GM21786 (cell line): ENCODE data around the gene AAGAB.
"Not testable (repeated sequence)": the region's sequence is repeated elsewhere in the genome, so short reads cannot be mapped to it uniquely, and the experiment has no call there.

ENCODE experiments used
- ATAC-seq: cut with Tn5 transposase; IDR thresholded peaks from one replicate; pipeline ENCODE4 v1.9.1; 2021; ENCODE audit not compliant: unreplicated experiment

AAGAB gene

DNA sequence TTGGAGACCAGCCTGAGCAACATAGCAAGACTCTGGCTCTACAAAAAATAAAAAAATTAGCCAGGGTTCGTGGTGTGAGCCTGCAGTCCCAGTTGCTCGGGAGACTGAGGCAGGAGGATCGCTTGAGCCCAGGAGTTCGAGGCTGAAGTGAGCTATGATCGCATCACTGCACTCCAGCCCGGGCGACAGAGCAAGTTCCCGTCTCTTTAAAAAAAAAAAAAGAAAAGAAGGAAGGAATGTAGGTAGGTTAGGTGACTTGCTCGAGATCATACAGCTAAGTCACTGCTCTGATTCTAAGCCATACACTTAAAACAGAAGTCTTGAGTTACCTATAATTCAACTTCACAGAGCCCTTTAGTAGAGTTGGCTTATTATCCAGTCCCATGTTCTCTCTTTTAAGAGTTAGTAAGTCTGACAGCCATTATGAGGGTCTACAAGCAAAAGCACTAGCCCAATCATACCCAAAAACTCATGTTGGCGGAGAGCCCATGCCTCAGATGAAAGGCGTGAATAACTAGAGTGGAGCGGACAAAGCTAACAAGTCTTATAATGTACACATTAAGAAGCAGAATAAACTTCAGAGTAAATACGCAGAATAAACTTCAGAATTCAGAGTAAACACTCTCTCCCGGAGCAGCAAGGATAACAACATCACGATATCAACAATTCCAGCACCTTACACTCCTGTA lies 768 bp downstream of the AAGAB start:
- ATAC-seq, result no peak

GRCh38 chr15:67253101-67253500 lies 1.4 kb downstream of the AAGAB start:
- ATAC-seq, result no peak

DNA sequence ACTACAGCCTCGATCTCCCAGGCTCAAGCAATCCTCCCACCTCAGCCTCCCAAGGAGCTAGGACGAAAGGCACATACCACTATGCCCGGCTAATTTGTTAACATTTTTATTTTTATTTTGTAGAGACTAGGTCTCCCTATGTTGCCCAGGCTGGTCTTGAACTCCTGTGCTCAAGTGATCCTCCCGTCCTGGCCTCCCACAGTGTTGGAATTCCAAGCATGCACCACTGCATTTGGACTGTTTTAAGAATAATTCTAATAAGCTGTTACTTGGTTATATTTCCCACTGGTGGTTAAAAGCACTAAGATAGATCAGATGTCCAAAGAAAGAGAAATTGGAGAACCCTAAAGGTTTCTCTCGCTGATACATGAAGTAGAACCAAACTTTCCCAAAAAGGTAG lies 3.1 kb downstream of the AAGAB start:
- ATAC-seq, result no peak

DNA sequence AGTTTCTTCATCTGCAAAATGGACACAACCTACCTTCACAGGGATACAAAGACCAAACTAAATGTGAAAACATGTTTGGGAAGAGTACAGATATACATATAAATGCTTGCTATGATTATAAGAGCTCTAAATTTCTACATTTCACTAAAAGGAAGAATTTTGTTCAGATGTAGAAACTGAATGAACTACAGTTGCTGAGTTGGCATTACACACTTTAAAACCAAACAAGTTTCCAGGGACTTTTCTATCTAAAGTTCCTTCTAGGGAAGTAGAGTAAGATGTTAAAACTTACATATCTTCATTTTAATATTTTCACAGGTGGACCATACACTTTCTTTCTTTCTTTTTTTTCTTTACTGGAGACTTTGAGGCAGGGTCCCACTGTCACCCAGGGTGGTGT lies 4.6 kb downstream of the AAGAB start:
- ATAC-seq, result no peak

DNA sequence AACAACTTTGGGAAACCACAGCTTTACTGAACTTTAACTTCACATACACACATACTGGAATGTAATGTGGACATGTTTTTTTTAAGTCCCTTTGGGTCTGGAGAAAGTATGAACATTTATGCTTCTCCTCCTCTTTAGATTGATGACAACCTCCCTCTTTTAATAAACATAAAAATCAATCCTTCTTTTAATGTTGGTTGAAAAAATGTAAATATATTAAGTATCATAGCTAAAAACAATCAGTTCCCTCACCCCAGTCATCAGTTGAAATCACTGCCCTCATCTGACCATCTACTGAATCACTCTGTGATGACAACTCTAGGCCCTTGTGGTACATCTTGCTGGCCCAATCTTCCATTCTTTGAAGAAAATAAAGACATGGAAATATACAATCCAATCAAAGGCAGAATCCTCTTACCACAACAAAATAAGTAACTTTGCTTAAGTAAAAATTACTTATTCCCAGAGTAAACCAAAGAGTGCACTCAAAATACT lies 6.4 kb downstream of the AAGAB start:
- no peak for ATAC-seq

GRCh38 chr15:67246606-67247005 lies 7.9 kb downstream of the AAGAB start:
- ATAC-seq, result not testable (repeated sequence)

GRCh38 chr15:67244971-67245478 lies 9.4 kb downstream of the AAGAB start:
- no peak for ATAC-seq

GRCh38 chr15:67242708-67243111 lies 11.8 kb downstream of the AAGAB start:
- no peak for ATAC-seq

DNA sequence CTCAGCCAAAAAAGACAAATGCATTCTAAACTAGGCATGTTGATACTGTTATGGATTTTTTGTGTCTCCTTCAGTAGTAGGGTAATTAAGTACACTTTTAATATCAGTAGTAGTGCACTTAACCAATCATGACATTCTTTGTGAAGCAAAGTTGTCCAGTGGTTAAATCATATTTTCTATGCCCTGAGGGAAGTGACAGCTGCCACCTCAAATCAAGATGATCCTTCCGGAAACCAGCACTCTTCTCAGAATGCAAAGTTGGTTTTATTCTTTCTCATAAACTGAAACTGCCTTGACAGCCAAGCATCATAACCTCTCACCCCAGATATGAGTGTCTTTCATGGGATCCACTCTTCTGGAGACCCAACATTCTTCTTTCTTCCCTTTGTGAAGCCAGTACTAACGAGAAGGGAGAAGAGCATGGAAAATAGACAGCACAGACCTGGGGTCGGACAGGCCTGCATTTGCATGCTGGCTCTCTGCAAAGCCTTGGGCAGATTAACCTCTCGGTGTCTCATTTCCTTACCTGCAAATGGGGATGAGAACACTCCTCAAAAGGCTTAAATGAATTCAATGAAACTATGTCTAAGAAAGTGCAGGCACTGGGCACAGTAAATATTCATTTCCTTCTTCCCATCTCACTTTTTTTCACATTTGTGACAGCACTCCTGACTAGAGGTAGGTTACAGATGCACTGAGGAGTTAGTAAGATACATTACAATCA lies 13.2 kb downstream of the AAGAB start:
- peak; percentile 77 for ATAC-seq

- no peak for ATAC-seq
These were observed 14.0 kb downstream of the AAGAB start for GRCh38 chr15:67240235-67241131.

GRCh38 chr15:67232591-67232990 lies 21.9 kb downstream of the AAGAB start:
- ATAC-seq, result no peak

DNA sequence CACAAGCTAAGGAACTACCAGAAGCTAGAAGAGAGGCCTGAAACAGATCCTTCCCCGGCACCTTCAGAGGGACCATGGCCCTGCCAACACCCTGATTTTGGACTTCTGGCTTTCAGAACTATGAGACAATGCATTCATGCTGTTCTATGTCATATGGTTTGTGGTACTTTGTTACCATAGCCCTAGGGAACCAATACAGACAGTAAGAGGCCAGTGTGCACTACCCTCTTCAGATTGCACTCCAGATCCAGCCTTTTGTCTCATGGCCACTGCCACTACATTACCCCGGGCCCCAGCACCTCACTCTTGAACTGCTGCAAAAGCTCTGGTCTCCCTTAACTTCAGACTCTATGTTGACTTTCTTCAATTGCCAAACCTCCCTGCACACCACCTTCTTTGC lies 24.0 kb downstream of the AAGAB start:
- no peak for ATAC-seq

DNA sequence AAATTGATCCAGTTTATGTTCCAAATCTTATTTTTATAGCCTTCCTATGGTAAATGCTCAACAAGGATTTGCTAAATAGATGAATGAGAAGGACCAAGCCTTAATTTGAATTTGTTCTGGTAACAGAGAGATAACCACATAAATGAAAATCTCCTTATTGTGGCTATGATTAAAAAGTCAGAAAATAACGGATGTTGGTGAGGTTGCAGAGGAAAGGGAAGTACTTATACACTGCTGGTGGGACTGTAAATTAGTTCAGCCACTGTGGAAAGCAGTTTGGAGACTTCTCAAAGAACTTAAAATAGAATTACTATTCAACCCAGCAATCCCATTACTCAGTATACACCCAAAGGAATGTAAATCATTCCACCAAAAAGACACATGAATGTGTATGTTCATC lies 26.2 kb downstream of the AAGAB start:
- ATAC-seq, result no peak

- ATAC-seq, result no peak
These were observed 26.6 kb downstream of the AAGAB start for GRCh38 chr15:67227846-67228245.

DNA sequence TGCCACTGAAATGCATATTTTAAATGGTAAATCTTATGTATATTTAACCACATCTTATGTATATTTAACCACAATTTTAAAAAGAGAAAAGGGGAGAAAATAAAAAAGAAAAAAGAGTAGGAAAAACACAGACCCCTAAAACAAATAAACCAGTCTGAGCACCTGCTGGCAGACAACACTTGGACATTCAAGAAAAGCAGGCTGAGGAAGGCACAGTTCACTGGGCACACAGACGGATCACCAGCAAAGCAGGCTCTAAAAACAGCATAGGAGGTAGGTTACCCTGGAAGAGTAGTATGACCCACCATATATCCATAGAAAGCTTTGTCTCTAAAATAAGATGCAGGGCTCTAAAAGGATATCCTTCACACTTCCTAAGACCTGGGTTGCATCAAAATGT lies 27.0 kb downstream of the AAGAB start:
- ATAC-seq, result no peak

DNA sequence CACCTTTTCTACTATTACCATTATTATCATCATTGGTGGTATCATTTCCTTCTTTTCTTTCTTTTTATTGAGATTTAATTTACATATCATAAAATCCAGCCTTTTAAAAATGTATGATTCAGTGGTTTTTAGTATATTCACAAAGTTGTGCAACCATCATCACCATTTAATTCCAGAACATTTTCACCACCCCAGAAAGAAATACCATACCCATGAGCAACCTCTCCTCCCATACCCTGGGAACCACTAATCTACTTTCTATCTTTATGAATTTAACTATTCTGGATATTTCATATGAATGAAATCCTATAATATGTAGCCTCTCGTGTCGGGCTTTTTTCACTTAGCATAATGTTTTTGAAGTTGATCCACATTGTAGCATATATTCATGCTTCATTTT lies 29.1 kb downstream of the AAGAB start:
- no peak for ATAC-seq

- no peak for ATAC-seq
These were observed 29.6 kb downstream of the AAGAB start for GRCh38 chr15:67224889-67225288.

DNA sequence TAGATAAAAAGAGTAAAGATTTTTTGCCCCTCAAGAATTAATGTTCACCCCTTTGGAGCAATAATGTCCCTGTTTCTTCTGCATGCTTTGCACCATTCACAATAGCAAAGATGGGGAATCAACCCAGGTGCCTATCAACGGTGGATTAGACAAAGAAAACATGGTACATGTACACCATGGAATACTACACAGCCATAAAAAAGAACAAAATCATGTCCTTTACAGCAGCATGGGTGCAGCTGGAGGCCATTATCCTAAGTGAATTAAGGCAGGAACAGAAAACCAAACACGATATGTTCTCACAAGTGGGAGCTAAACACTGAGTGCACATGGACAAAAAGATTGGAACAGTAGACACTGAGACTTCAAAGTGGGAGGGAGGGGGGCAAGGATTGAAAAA lies 35.2 kb downstream of the AAGAB start:
- no peak for ATAC-seq

DNA sequence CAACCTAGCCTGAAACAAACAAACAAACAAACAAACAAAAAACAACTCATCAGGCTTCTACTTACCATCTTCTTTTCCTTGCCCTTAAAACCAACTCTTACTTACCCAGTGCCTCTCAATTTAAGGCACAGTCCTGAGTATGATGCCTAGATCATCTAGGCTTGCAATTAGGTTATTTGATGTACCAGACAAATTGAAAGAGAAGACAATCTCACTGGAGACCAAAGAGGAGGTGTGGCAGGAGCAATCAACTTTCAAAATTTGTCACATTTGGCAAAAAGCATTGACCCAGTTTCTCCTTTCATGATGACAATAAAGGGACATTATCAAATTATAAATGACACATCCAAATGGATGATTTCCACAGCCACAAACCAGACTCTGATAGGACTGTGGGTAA lies 36.0 kb downstream of the AAGAB start:
- no peak for ATAC-seq

DNA sequence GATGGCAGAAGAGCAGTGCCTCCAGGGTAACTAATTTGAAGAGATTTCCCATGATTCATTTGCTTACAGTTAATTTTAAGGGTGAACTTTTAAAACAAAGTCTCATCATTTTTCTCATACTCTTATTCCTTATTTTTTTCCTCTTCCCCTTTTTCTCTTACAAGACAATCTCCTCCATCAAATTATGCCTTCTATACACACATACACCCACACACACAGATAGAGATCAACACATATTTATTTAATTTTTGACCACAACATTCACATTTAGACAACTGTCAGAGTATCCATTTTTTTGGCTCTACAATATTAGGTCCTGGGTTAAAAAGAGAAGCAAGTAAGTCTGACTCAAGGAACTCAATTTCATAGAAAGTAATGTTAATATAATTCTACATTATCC lies 37.6 kb downstream of the AAGAB start:
- no peak for ATAC-seq

- no peak for ATAC-seq
These were observed 39.4 kb downstream of the AAGAB start for GRCh38 chr15:67215102-67215501.
